HG03066 (cell line): Measurements from ENCODE around the gene HSPH1.
"Not testable (repeated sequence)": the region's sequence is repeated elsewhere in the genome, so short reads cannot be mapped to it uniquely, and the experiment has no call there.

Source experiments
- ATAC-seq: cut with Tn5 transposase; IDR thresholded peaks from one replicate; pipeline ENCODE4 v1.9.1; 2021; ENCODE audit warnings: low read depth; ENCODE audit not compliant: unreplicated experiment

Gene HSPH1

GRCh38 chr13:31179241-31179640, 17.5 kb upstream of the HSPH1 start:
- ATAC-seq: no peak

- not testable (repeated sequence) for ATAC-seq
Observed at GRCh38 chr13:31177813-31178495, 16.2 kb upstream of the HSPH1 start.

GRCh38 chr13:31175847-31176532, 14.3 kb upstream of the HSPH1 start:
- ATAC-seq: no peak

- no peak for ATAC-seq
Observed at GRCh38 chr13:31174018-31174417, 12.3 kb upstream of the HSPH1 start.

GRCh38 chr13:31172535-31172934, 10.8 kb upstream of the HSPH1 start:
- ATAC-seq: no peak

- no peak for ATAC-seq
Observed at GRCh38 chr13:31172001-31172400, 10.3 kb upstream of the HSPH1 start.

GRCh38 chr13:31168736-31169135, 7.0 kb upstream of the HSPH1 start:
- ATAC-seq: no peak

GRCh38 chr13:31168166-31168565, 6.5 kb upstream of the HSPH1 start:
- peak; percentile 80 for ATAC-seq

- ATAC-seq: peak; percentile 58
Observed at GRCh38 chr13:31167490-31167889, 5.8 kb upstream of the HSPH1 start.

GRCh38 chr13:31166591-31166990, 4.9 kb upstream of the HSPH1 start:
- no peak for ATAC-seq

GRCh38 chr13:31162151-31163008, 676 bp upstream of the HSPH1 start:
- peak; percentile 81 for ATAC-seq

- ATAC-seq: no peak
Observed at GRCh38 chr13:31160857-31161556, 697 bp downstream of the HSPH1 start.

GRCh38 chr13:31159306-31159705, 2.4 kb downstream of the HSPH1 start:
- no peak for ATAC-seq

GRCh38 chr13:31154939-31155338, 6.8 kb downstream of the HSPH1 start:
- no peak for ATAC-seq

GRCh38 chr13:31151837-31152236, 9.9 kb downstream of the HSPH1 start:
- ATAC-seq: no peak

- no peak for ATAC-seq
Observed at GRCh38 chr13:31150315-31150985, 11.3 kb downstream of the HSPH1 start.

- no peak for ATAC-seq
Observed at GRCh38 chr13:31149604-31150003, 12.1 kb downstream of the HSPH1 start.

- ATAC-seq: no peak
Observed at GRCh38 chr13:31145417-31145816, 16.3 kb downstream of the HSPH1 start.

- ATAC-seq: no peak
Observed at GRCh38 chr13:31138515-31138914, 23.2 kb downstream of the HSPH1 start.

- ATAC-seq: no peak
Observed at GRCh38 chr13:31136724-31137123, 25.0 kb downstream of the HSPH1 start.
